Thyroid gland (tissue), 4 donors: Measurements from ENCODE around the gene DLK2.

ENCODE experiments used
- CTCF ChIP-seq, 6 experiments: fragments of 200-600 bp in 3 of 6; fragments of 450-650 bp in 3 of 6; sonication (generic) in 3 of 6; IDR thresholded peaks; one replicate each; pipeline ENCODE4 v1.5.1; 2016 to 2019; ENCODE audit warnings: antibody characterized with exemption in 6 of 6, mild to moderate bottlenecking in 2 of 6, inconsistent platforms in 1 of 6, moderate library complexity in 1 of 6
- POLR2A ChIP-seq, 2 donors: fragments of 450-650 bp; IDR thresholded peaks; one replicate each; pipeline ENCODE4 v1.6.1; 2017; ENCODE audit warnings: antibody characterized with exemption in 2 of 2, mild to moderate bottlenecking in 2 of 2, moderate library complexity in 1 of 2

GRCh38 chr6:43477235-43478007 lies 22.1 kb upstream of the DLK2 start, which contains the start of gene TJAP1:
- TF ChIP-seq CTCF (IDR thresholded peaks at IDR 0.05) = no peak
- TF ChIP-seq POLR2A (IDR thresholded peaks at IDR 0.05) = peak in 1 of 2 donors; percentile 77
